Activated naive CD4-positive, alpha-beta T cell treated with anti-CD3 and anti-CD28 coated beads, Interleukin-2, amount 10 ng/mL, durations not matched to agents 7 days and 5 days (primary cell): Measurements from ENCODE around the gene CCNYL1.

ENCODE experiments used
- CTCF ChIA-PET: fragments of 350-600 bp; sonication (Branson Sonifier 250); formaldehyde crosslinking; loops from one replicate; lab custom pipeline; 2021; ENCODE audit warnings: antibody characterized with exemption; lab: Charles Lee
- DNase-seq: peaks from one replicate; pipeline ENCODE4 v3.0.0-alpha.2; 2020
- H3K27ac Mint-ChIP-seq: one replicate; pipeline ENCODE4 v1.8.0; 2021; ENCODE audit warnings: mild to moderate bottlenecking, moderate library complexity, mixed read lengths
- H3K27me3 Mint-ChIP-seq: one replicate; pipeline ENCODE4 v1.8.0; 2021; ENCODE audit warnings: mild to moderate bottlenecking, mixed read lengths
- H3K36me3 Mint-ChIP-seq: one replicate; pipeline ENCODE4 v1.8.0; 2021; ENCODE audit warnings: mixed read lengths
- H3K4me1 Mint-ChIP-seq: one replicate; pipeline ENCODE4 v1.8.0; 2021; ENCODE audit warnings: mixed read lengths
- H3K4me3 Mint-ChIP-seq: one replicate; pipeline ENCODE4 v1.8.0; 2021; ENCODE audit warnings: mild to moderate bottlenecking, moderate library complexity, mixed read lengths
- H3K9me3 Mint-ChIP-seq: one replicate; pipeline ENCODE4 v1.8.0; 2021; ENCODE audit warnings: mixed read lengths

Gene CCNYL1

DNA sequence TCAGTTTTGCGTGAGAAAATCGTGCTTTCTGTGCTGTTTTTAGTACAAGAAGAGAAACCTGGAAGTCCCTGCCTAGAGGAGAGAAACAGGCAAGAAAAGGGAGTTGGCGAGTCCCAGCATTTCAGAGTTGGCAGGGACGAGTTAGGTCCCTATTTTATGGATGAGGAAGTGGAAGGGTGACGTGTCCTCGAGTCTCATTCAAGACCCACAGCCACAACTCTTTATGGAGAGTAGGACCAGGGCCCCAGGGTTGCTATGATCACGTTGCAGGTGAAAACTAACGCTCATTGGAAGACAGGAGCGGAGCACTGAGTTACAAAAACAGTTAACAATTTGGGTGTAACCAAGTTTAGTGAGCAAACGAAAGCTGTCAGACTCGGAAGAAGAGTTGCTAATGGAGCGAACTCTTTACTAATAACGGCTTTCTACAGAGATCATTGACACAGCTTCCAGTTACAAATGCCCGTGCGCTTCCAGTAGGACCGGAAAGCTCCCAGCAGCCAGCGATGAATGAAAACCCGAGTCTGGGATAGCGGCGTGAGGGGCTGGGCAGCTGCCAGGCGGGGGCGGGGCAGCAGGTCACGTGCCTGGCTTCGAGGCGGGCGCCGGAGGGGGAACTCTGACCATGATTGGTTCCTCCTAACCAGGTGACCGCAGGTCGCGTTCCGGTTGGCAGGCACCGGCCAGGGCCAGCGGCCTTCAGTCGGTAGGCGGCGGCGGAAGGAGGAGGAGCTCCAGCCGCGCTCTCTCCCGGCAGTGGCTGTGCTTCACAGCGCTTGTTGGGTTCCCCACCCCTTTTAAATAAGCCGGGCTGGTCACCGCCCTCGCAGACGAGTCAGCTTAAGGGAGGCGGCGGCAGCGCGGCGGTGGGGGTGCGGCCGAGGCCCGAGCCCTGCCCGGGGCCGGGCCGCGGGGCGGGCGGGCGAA is at the start of gene CCNYL1:
Gene CCNYL1 (plus strand): TSS at position 827 of the 927 bp plus-strand sequence. CDS start 257 bp downstream, outside the sequence.
- peak within 1 kb of the TSS; percentile 97 for H3K4me3 Mint-ChIP-seq
- peaks cover 2% of the 10 kb centered on the region for H3K36me3 Mint-ChIP-seq
- CTCF ChIA-PET = interaction anchor here (1.1 to 1.6 kb wide), 3 partner anchors 18 to 330 kb away, joined by 3 to 6 read pairs (median 4); partner anchors contain the start of gene METTL21A
- H3K9me3 Mint-ChIP-seq = no peaks in the 10 kb centered on the region
- H3K27me3 Mint-ChIP-seq = no peaks in the 10 kb centered on the region
- peak; percentile 99 for DNase-seq
- peaks cover 28% of the 10 kb centered on the region for H3K4me1 Mint-ChIP-seq
- peak within 1 kb of the TSS; percentile 88 for H3K27ac Mint-ChIP-seq

- no peaks in the 10 kb centered on the region for H3K27me3 Mint-ChIP-seq
- CTCF ChIA-PET = no interaction called here
- H3K36me3 Mint-ChIP-seq = no peaks in the 10 kb centered on the region
- H3K4me3 Mint-ChIP-seq = no peak overlapping the region
- no peak for DNase-seq
- no peak overlapping the region for H3K27ac Mint-ChIP-seq
- no peaks in the 10 kb centered on the region for H3K4me1 Mint-ChIP-seq
- no peaks in the 10 kb centered on the region for H3K9me3 Mint-ChIP-seq
These were observed 49.2 kb upstream of the CCNYL1 start for GRCh38 chr2:207662203-207662602.

DNA sequence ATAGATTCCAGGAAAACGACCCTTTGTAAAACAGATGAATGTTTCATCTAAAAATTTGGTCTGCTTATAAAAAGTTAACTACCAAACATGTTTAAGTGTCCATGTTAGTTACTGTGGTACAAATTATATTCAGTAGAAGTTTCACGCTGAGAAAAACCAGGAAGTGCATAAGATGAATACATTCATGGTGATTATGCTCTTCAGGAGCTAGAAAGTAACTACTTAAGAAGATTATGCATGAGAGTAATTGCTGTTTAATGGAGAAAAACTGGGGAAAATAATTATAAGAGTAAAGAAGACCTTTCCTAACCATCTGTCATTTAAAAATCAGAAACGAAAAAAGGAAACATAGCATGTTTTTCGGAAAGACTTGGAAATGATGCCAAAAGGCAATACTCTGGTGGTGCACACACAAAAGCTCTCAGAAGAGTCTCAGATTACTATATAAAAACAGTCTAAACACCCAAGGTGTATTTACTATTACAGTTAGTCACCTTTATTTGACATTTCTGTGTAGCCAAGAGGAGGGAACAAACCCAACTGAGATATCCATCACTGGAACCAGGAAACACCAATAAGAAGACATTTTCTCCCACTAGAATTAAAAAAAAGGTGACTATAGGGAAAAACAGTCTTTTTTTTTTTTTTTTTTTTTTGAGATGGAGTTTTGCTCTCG is 47.4 kb upstream of the CCNYL1 start:
- H3K4me3 Mint-ChIP-seq = no peak overlapping the region
- H3K36me3 Mint-ChIP-seq = no peaks in the 10 kb centered on the region
- H3K9me3 Mint-ChIP-seq = no peaks in the 10 kb centered on the region
- H3K4me1 Mint-ChIP-seq = no peaks in the 10 kb centered on the region
- CTCF ChIA-PET = no interaction called here
- no peaks in the 10 kb centered on the region for H3K27me3 Mint-ChIP-seq
- no peak for DNase-seq
- H3K27ac Mint-ChIP-seq = no peak overlapping the region

GRCh38 chr2:207670887-207671286 is 40.6 kb upstream of the CCNYL1 start:
- no peak for DNase-seq
- H3K9me3 Mint-ChIP-seq = no peaks in the 10 kb centered on the region
- H3K36me3 Mint-ChIP-seq = no peaks in the 10 kb centered on the region
- no peak overlapping the region for H3K4me3 Mint-ChIP-seq
- CTCF ChIA-PET = no interaction called here
- no peak overlapping the region for H3K27ac Mint-ChIP-seq
- H3K27me3 Mint-ChIP-seq = peaks cover 4% of the 10 kb centered on the region
- H3K4me1 Mint-ChIP-seq = no peaks in the 10 kb centered on the region

- CTCF ChIA-PET = no interaction called here
- no peaks in the 10 kb centered on the region for H3K9me3 Mint-ChIP-seq
- peaks cover 4% of the 10 kb centered on the region for H3K27me3 Mint-ChIP-seq
- H3K4me1 Mint-ChIP-seq = no peaks in the 10 kb centered on the region
- H3K27ac Mint-ChIP-seq = no peak overlapping the region
- no peak overlapping the region for H3K4me3 Mint-ChIP-seq
- H3K36me3 Mint-ChIP-seq = no peaks in the 10 kb centered on the region
- no peak for DNase-seq
These were observed 38.0 kb upstream of the CCNYL1 start for GRCh38 chr2:207673431-207673830.

DNA sequence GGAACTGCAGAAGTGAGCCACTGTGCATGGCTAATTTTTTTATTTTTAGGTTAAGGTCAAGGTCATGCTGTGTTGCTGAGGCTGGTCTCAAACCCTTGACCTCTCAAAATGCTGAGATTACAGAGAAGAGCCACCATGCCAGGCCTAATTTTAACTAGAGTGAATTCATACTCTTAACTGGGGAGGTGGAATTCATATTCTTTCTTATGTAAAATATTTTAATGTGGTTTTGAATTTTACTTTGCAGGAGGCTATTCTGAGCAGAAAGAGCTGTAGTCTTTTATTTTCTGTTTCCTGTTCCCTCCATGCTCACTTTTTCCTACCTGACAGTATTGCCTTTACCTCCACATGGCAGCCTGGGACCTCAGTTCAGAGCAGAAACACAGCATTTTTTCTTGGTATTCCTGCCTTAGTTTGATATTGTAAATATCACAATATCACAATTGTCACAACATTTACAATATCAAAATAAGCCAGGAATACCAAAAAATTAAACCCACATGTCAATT is 37.1 kb upstream of the CCNYL1 start:
- Mint-ChIP-seq H3K27me3 (peaks cover 4% of the 10 kb centered on the region), H3K4me3 (no peak overlapping the region), H3K36me3 (no peaks in the 10 kb centered on the region), H3K27ac (no peak overlapping the region), H3K4me1 (no peaks in the 10 kb centered on the region), H3K9me3 (no peaks in the 10 kb centered on the region)
- CTCF ChIA-PET = no interaction called here
- no peak for DNase-seq

DNA sequence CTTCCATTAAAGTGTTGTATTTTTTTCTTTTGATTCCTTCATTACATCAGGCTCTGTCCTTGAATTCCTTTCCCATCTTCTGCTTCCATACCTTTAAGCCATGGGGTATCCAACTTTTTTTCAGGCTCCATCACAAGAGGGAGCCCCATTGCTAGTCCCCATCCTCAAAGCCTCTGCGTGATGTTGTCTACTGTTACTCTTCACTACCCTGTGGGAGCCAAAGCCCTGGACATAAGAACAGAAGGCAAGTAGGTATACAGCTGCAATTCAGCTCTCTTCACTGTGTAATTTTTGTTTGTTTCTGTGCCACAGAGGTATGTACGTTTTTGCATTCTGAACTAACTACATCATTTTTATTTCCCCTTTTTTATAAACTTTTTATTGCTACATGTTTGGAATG is 36.6 kb upstream of the CCNYL1 start:
- Mint-ChIP-seq H3K9me3 (no peaks in the 10 kb centered on the region), H3K4me1 (no peaks in the 10 kb centered on the region), H3K27ac (no peak overlapping the region), H3K4me3 (no peak overlapping the region), H3K36me3 (no peaks in the 10 kb centered on the region), H3K27me3 (peaks cover 4% of the 10 kb centered on the region)
- no peak for DNase-seq
- CTCF ChIA-PET = no interaction called here

- DNase-seq = no peak
- Mint-ChIP-seq H3K27ac (no peak overlapping the region), H3K4me1 (no peaks in the 10 kb centered on the region), H3K4me3 (no peak overlapping the region), H3K27me3 (peaks cover 8% of the 10 kb centered on the region), H3K36me3 (no peaks in the 10 kb centered on the region), H3K9me3 (no peaks in the 10 kb centered on the region)
- CTCF ChIA-PET = no interaction called here
These were observed 34.5 kb upstream of the CCNYL1 start for GRCh38 chr2:207676827-207677354.

DNA sequence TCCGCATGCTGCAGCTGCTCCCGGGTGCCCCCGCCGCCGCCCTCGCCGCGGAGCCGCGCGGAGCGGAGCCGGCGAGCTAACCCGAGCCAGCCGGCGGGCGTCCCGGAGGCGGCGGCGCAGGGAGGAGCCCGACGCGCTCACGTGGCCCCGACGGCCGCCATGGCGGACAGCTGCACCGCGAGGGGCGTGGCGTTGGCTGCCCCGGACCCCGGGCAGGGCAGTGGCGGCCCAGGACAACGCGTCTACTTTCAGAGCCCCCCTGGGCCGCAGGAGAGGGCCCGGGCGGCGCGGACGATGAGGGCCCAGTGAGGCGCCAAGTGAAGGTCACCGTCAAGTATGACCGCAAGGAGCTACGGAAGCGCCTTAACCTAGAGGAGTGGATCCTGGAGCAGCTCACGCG is 30.0 kb upstream of the CCNYL1 start:
- no peak for DNase-seq
- Mint-ChIP-seq H3K9me3 (no peaks in the 10 kb centered on the region), H3K27ac (no peak overlapping the region), H3K4me3 (no peak overlapping the region), H3K36me3 (no peaks in the 10 kb centered on the region), H3K27me3 (peaks cover 16% of the 10 kb centered on the region), H3K4me1 (no peaks in the 10 kb centered on the region)
- CTCF ChIA-PET = no interaction called here

DNA sequence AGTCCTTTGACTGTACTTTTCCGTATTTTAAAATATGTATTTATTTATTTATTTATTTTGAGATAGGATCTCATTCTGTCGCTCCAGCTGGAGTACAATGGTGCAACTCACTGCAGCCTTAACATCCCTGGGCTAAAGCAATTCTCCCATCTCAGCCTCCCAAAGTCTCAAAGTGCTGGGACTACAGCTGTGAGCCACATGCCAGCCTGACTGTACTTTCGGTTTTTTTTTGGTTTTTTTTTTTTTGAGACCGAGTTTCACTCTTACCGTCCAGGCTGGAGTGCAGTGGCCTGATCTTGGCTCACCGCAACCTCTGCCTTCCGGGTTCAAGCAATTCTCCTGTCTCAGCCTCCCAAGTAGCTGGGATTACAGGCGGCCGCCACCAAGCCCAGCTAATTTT is 28.9 kb upstream of the CCNYL1 start:
- no peaks in the 10 kb centered on the region for H3K9me3 Mint-ChIP-seq
- CTCF ChIA-PET = no interaction called here
- no peak for DNase-seq
- H3K4me3 Mint-ChIP-seq = no peak overlapping the region
- no peaks in the 10 kb centered on the region for H3K4me1 Mint-ChIP-seq
- no peaks in the 10 kb centered on the region for H3K36me3 Mint-ChIP-seq
- H3K27me3 Mint-ChIP-seq = peaks cover 16% of the 10 kb centered on the region
- no peak overlapping the region for H3K27ac Mint-ChIP-seq

DNA sequence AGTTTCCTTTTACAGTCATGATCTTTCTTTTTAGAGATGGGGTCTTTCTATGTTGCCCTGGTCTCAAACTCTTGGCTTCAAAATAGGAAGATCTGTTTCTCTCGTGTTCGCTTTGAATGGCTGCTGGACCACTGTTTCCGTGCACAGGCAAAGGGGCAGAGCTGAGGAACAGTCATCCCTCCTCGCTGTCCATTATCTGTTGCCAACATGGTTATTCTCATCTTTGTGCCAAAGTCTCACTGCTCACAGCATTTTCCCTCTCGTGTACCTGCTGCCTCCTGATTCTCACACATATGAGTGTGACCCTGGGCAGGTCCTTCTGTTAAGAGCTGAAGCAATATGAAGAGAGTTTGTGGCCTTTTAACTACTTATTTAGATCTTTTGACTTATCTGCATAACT is 28.0 kb upstream of the CCNYL1 start:
- no peaks in the 10 kb centered on the region for H3K36me3 Mint-ChIP-seq
- no peak overlapping the region for H3K4me3 Mint-ChIP-seq
- H3K27ac Mint-ChIP-seq = no peak overlapping the region
- H3K4me1 Mint-ChIP-seq = no peaks in the 10 kb centered on the region
- CTCF ChIA-PET = no interaction called here
- DNase-seq = no peak
- no peaks in the 10 kb centered on the region for H3K9me3 Mint-ChIP-seq
- peaks cover 16% of the 10 kb centered on the region for H3K27me3 Mint-ChIP-seq

- H3K27me3 Mint-ChIP-seq = peaks cover 16% of the 10 kb centered on the region
- no peak for DNase-seq
- CTCF ChIA-PET = interaction anchor here (0.6 to 1.0 kb wide), 3 partner anchors 9 to 1351 kb away, joined by 3 to 5 read pairs (median 3); no protein-coding TSS in a partner anchor
- H3K36me3 Mint-ChIP-seq = no peaks in the 10 kb centered on the region
- H3K9me3 Mint-ChIP-seq = no peaks in the 10 kb centered on the region
- H3K4me1 Mint-ChIP-seq = no peaks in the 10 kb centered on the region
- H3K27ac Mint-ChIP-seq = no peak overlapping the region
- H3K4me3 Mint-ChIP-seq = no peak overlapping the region
These were observed 27.4 kb upstream of the CCNYL1 start for GRCh38 chr2:207683879-207684627.

- no peak for DNase-seq
- CTCF ChIA-PET = interaction anchor here (1.0 kb wide), 1 partner anchor 59 kb away, joined by 4 read pairs; no protein-coding TSS in a partner anchor
These were observed 24.6 kb upstream of the CCNYL1 start for GRCh38 chr2:207686812-207687211.

GRCh38 chr2:207688597-207688996 is 22.8 kb upstream of the CCNYL1 start:
- H3K27me3 Mint-ChIP-seq = no peaks in the 10 kb centered on the region
- no peak overlapping the region for H3K27ac Mint-ChIP-seq
- H3K9me3 Mint-ChIP-seq = no peaks in the 10 kb centered on the region
- H3K36me3 Mint-ChIP-seq = no peaks in the 10 kb centered on the region
- DNase-seq = no peak
- CTCF ChIA-PET = no interaction called here
- no peak overlapping the region for H3K4me3 Mint-ChIP-seq
- peaks cover 3% of the 10 kb centered on the region for H3K4me1 Mint-ChIP-seq

More at GRCh38 chr2:207686812-207687211, 24.6 kb upstream of the CCNYL1 start:
- Mint-ChIP-seq H3K36me3 (no peaks in the 10 kb centered on the region), H3K27ac (no peak overlapping the region), H3K9me3 (no peaks in the 10 kb centered on the region), H3K27me3 (peaks cover 13% of the 10 kb centered on the region), H3K4me3 (no peak overlapping the region), H3K4me1 (no peaks in the 10 kb centered on the region)
